CD4-positive, alpha-beta T cell treated with Interferon gamma for 1 hour (primary cell): Measurements from ENCODE around the gene QRSL1.
"Not testable (repeated sequence)": the region's sequence is repeated elsewhere in the genome, so short reads cannot be mapped to it uniquely, and the experiment has no call there.

Source experiments
- DNase-seq: peaks from one replicate; pipeline ENCODE4 v3.0.0-alpha.2; 2020

The QRSL1 gene

GRCh38 chr6:106684011-106684410, 54.6 kb downstream of the QRSL1 start:
- DNase-seq = no peak

- DNase-seq = no peak
Observed at GRCh38 chr6:106685833-106686232, 56.5 kb downstream of the QRSL1 start.

DNA sequence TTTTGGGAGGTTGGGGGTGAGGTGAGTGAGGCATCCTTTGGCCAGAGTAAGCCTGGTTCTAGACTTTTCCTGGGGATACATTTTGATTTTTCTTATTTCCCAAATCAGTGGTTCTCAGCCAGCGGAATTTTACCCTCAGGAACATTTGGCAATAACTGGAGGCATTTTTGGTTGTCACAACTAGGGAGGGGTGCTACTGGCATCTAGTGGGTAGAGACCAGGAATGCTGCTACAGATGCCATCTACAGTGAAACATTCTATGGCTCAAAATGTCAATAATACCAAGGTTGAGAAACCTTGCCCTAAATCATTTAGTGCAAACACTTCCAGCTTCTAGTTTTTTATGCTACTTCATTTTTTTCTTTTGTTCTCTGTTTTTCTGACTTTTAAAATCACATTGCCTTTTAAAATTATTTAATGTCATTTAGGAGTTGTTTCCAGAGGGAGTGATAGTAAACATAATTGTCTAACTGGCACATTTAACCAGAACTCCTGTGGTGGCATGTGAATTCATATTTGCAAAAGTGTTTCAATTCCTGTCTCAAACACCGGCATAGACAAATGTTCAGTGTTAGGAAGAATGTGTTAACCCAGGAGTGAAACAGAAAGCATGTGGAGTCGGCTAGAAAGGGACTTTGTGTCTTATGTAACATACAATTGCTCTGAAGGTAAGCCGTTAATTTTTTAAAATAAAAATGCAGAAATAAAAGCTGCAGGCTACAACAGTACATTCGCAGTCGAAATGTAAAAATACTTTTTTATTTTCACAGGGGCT, 59.0 kb downstream of the QRSL1 start:
- DNase-seq = no peak

DNA sequence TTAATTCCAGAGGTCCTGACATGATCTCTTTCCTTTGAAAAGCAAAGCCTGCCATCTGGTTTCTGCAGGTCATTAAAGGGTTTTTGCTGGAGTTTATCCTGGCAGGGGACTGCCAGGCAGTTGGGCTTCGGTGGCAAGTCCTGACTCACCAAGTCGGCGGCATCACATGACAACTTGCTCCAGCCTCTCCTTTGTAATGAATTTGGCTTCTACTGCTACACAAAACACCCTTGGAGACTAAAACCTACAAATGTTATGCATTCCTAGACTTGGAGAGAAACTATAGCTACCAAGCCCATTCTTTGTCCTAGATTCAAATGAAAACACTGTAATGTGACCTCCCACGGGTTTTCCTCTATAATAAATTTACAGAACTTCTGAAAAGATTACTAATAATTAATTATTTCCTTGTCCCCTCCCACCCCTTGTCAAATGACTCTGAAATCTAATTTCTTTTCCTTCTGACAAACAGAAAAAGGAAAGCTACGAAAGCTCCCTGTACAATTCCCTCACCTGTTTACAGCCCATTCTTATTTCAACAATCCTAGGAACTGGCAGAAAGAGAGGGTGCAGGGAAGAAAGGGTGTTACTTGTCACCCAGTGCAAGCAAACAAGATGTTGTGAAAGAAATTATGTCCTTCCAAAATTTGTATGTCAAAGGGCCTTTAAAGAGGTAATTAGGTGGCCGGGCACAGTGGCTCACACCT, 62.9 kb downstream of the QRSL1 start:
- DNase-seq = no peak

DNA sequence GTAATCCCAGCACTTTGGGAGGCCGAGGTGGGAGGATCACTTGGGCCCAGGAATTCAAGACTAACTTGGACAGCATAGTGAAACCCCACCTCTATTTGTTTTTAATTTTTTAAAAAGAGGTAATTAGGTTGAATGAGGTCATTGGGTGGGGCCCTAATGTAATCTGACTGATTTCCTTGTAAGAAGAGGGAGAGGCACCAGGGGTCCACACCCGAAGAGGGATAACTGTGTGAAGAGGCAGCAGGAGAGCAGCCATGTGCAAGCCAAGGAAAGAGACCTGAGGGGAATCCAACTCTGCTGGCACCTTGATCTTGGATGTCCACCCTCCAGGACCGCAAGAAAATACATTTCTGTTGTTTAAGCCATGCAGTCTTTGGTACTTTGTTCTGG, 63.4 kb downstream of the QRSL1 start:
- DNase-seq = no peak

DNA sequence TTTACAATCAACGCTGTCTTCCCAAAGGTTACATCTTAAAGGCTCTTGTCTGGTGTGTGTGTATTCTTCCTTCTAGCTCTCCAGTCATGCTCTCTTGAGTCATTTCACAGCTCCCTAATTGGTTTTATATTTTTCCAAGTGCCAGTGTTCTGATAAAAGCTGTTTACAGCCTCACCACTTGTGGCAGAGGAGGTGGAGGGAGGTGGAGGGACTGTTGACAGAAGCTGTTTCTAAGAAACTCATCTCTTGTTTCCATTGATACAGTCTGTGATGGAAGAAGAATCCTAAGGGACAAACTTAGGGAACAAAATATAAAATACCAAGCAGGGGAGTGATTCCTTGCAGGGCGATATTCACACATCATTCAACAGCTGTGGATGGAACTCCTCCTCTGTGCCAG, 64.0 kb downstream of the QRSL1 start:
- DNase-seq = no peak

DNA sequence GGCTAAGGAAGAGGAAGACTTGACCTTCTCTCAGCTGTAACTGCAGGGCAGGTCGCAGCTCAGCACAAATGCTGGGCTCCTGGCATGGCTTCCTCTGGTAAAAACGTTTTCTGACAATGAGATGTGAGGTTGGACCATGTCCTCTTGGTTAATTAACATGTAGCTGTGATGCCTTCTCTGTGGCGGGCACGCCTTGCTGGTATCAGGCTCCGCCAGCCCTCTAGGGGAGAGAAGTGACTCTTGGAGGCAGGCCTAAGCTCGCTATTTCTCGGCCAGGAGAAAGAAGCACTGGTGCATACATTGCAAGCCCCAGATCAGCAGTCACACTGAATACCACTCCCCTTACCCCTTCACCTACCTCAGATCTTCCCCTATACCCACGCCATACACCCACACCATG, 65.0 kb downstream of the QRSL1 start:
- DNase-seq = no peak

- no peak for DNase-seq
Observed at GRCh38 chr6:106700581-106700980, 71.2 kb downstream of the QRSL1 start.

DNA sequence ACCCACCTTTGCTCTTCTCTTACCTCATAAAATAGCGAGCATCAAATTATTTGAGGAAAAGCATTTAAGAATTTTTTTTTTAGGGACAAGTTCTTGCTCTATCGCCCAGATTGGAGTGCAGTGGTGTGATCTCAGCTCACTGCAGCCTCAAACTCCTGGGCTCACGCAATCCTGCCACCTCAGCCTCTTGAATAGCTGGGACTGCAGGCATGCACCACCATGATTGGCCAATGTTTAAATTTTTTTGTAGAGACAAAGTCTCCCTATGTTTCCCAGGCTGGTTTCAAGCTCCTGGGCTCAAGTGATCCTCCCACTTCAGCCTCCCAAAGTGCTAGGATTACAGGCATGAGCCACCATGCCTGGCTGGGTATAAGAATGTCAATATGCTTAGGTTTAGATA, 71.8 kb downstream of the QRSL1 start:
- DNase-seq = not testable (repeated sequence)

- DNase-seq = no peak
Observed at GRCh38 chr6:106702046-106702445, 72.7 kb downstream of the QRSL1 start.

- DNase-seq = peak; percentile 29
Observed at GRCh38 chr6:106702451-106703110, 73.2 kb downstream of the QRSL1 start.

DNA sequence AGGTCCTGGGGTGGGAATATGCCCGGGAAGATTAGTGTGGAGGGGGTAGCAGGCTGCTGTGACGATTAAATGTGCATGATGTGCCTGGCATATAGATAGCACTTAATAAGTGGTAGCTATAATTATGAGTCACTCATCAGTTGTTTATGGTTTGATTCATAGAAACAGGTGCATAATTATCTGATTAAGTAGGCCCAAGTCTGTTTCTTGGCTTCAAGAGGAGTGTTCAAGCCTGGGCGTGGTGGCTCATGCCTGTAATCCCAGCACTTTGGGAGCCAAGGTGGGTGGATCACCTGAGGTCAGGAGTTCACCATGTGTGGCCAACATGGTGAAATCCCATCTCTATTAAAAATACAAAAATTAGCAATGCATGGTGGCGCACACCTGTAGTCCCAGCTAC, 74.9 kb downstream of the QRSL1 start:
- no peak for DNase-seq

DNA sequence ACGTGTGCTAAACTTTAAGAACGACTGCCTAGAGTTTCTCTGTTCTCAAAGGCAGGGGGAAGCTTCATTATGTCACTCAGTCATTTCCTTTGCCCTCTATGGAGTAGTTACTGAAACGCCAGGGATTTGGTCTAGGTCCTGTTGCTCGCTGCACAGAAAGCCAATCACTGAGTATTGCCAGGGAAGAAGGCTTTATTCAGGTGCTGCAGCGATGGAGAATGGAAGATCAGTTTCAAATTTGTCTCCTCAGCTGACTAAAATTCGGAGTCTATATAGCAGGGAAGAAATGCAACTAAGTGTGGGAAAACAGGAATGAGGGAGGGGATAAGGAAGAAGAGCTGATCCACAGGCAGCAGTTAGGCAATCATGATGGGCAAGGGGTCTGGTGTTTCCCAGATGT, 75.8 kb downstream of the QRSL1 start:
- no peak for DNase-seq

DNA sequence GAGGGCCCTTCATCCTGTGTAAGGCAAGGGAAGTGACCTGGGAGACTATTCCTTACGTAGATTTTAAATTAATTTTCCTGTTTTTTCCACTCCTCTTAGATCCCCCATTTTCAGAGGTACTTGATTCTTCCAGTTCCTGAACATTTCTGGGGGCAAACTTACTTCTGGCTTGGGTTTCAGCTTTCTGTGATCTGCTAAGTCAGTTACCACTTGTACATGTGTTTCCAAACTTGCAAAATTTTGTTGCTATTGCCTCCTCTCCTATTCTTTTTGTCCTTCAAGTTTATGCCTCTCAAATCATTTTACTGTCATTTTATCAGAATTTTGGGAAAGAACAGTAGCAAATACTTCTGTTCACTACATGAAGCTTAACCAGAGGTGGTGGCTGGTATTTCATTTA, 81.2 kb downstream of the QRSL1 start:
- DNase-seq = no peak

DNA sequence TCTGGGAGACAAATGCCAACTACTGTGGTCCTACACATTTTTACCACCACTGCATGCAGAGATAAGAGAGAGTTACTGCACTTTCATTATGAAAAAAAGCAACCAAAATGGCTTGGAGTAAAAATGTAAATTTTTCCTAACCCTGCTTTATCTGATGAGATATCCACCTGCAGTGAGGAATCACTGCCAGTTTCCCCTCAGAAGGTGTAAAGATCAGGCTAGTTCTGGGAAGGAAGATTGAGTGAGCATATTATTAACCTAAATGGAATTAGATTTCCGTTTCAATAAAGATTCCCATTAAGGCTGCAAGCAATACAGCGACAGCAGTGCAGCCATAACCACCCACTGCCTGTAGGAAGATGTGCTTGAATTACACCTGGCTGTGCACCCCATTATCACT, 84.9 kb downstream of the QRSL1 start:
- no peak for DNase-seq

DNA sequence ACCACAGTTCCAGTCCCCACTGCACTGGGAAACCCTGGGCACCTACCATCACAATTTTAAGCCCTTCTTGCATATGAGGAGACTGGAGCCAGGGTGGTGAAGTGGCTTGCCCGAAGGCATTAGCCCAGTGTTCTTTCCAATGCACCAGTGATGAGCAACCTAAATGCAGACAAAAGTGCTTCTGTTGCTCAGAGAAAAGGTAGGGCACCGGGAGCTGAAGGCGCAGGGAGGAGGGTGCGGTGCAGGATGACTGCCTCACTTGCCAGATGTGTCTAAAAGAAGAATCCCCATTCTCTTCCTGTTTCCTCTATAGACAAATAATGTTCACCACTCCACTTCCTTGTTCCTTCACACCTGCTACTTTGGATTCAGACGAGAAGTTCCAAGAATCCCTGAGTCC, 86.5 kb downstream of the QRSL1 start:
- DNase-seq = no peak

GRCh38 chr6:106716966-106717365, 87.6 kb downstream of the QRSL1 start:
- no peak for DNase-seq
